ENCODE results near the gene ZFTA. TPM values are rescaled to one million over a fixed set of nuclear protein-coding genes. Genes with fewer than 3 reads are reported as not detected.
A peak's percentile ranks its signal among the peaks of the same experiment; 100 is the strongest.

ZFTA gene
- total and polyA plus RNA-seq, 9 donors = 20.2 to 64.4 (median 48.3) TPM

GRCh38 chr11:63770763-63771162 is 2.2 kb upstream of the ZFTA start:
- TF ChIP-seq POLR2A (IDR thresholded peaks at IDR 0.05) (no peak), CTCF (IDR thresholded peaks at IDR 0.05) (no peak), EP300 (IDR thresholded peaks at IDR 0.05) (no peak)
- intact Hi-C loops (cut with DNase I) = no loop called here

GRCh38 chr11:63769714-63770455 is 1.3 kb upstream of the ZFTA start:
- Histone ChIP-seq H3K27ac (peak overlapping the region in 1 of 2 donors; percentile 80), H3K27me3 (no peaks in the 10 kb centered on the region), H3K9me3 (no peaks in the 10 kb centered on the region), H3K4me1 (ENCODE audit: insufficient read depth) (peaks cover 15% of the 10 kb centered on the region), H3K4me3 (peak overlapping the region; percentile 78), H3K36me3 (no peaks in the 10 kb centered on the region)
- intact Hi-C loops (cut with DNase I) = loop anchor here in 3 of 4 donors (2.0 to 10.0 kb wide), 7 partner anchors 42 to 885 kb away; partner anchors contain the start of genes SPINDOC (in 2 of the 3), RTN3 (in 1 of the 3) and SLC3A2 (in 1 of the 3)
- 22 to 25% (median 23%) methylated on average over 31 to 35 of the region's 35 CpGs for WGBS, 3 donors
- peak in 4 of 5 donors; percentile 24 to 41 (median 35) for DNase-seq
- TF ChIP-seq CTCF (IDR thresholded peaks at IDR 0.05) (no peak), POLR2A (IDR thresholded peaks at IDR 0.05) (no peak), EP300 (IDR thresholded peaks at IDR 0.05) (no peak)

More at GRCh38 chr11:63770763-63771162, 2.2 kb upstream of the ZFTA start:
- WGBS, 3 donors = 87 to 90% (median 88%) methylated on average over 7 of the region's 7 CpGs
- no peak for DNase-seq
- H3K27ac ChIP-seq = no peak overlapping the region
- H3K4me1 ChIP-seq (ENCODE audit: insufficient read depth) = peaks cover 8% of the 10 kb centered on the region
- no peaks in the 10 kb centered on the region for H3K36me3 ChIP-seq
- no peak overlapping the region for H3K4me3 ChIP-seq
- no peaks in the 10 kb centered on the region for H3K9me3 ChIP-seq
- no peaks in the 10 kb centered on the region for H3K27me3 ChIP-seq

GRCh38 chr11:63769042-63769713 is 603 bp upstream of the ZFTA start:
- Histone ChIP-seq H3K27ac (peak overlapping the region; percentile 70 to 80), H3K36me3 (no peaks in the 10 kb centered on the region), H3K27me3 (no peaks in the 10 kb centered on the region), H3K9me3 (no peaks in the 10 kb centered on the region), H3K4me1 (ENCODE audit: insufficient read depth) (peaks cover 19% of the 10 kb centered on the region), H3K4me3 (peak overlapping the region; percentile 78)
- TF ChIP-seq POLR2A (IDR thresholded peaks at IDR 0.05) (no peak), CTCF (IDR thresholded peaks at IDR 0.05) (no peak), EP300 (IDR thresholded peaks at IDR 0.05) (no peak)
- intact Hi-C loops (cut with DNase I) = loop anchor here in 3 of 4 donors (2.0 to 10.0 kb wide), 7 partner anchors 43 to 884 kb away; partner anchors contain the start of genes SPINDOC (in 2 of the 3), RTN3 (in 1 of the 3) and SLC3A2 (in 1 of the 3)
- 0 to 1% (median 1%) methylated on average over 16 to 82 of the region's 82 CpGs for WGBS, 3 donors
- DNase-seq = peak; percentile 38 to 69 (median 56)

GRCh38 chr11:63767565-63768236 is 874 bp downstream of the ZFTA start:
- Histone ChIP-seq H3K27ac (peak overlapping the region; percentile 80 to 89), H3K27me3 (no peaks in the 10 kb centered on the region), H3K4me3 (peak overlapping the region; percentile 78), H3K36me3 (no peaks in the 10 kb centered on the region), H3K4me1 (ENCODE audit: insufficient read depth) (peaks cover 19% of the 10 kb centered on the region), H3K9me3 (no peaks in the 10 kb centered on the region)
- intact Hi-C loops (cut with DNase I) = loop anchor here in 3 of 4 donors (2.0 to 10.0 kb wide), 7 partner anchors 45 to 883 kb away; partner anchors contain the start of genes SPINDOC (in 2 of the 3), RTN3 (in 1 of the 3) and SLC3A2 (in 1 of the 3)
- peak; percentile 72 to 80 (median 75) for DNase-seq
- TF ChIP-seq CTCF (IDR thresholded peaks at IDR 0.05) = no peak
- TF ChIP-seq EP300 (IDR thresholded peaks at IDR 0.05) = no peak
- TF ChIP-seq POLR2A (IDR thresholded peaks at IDR 0.05) = peak; percentile 14
- 0 to 1% (median 0%) methylated on average over 33 to 34 of the region's 34 CpGs for WGBS, 3 donors
